HL-60 (cell line): ENCODE results near the gene EHD4.

ENCODE experiments used
- GABPA ChIP-seq: IDR thresholded peaks from 2 replicates; pipeline ENCODE4 v1.6.1; 2012; ENCODE audit warnings: low read depth
- POLR2AphosphoS5 ChIP-seq: IDR thresholded peaks from 2 replicates; pipeline ENCODE4 v1.6.1; 2012; ENCODE audit warnings: low read depth
- TF ChIP-seq, protein P1 (sequence below): IDR thresholded peaks from one replicate; pipeline ENCODE4 v1.5.1; 2011; ENCODE audit warnings: low read length, control low read depth, inconsistent platforms; ENCODE audit not compliant: insufficient read depth

- TF ChIP-seq, protein P1, sequence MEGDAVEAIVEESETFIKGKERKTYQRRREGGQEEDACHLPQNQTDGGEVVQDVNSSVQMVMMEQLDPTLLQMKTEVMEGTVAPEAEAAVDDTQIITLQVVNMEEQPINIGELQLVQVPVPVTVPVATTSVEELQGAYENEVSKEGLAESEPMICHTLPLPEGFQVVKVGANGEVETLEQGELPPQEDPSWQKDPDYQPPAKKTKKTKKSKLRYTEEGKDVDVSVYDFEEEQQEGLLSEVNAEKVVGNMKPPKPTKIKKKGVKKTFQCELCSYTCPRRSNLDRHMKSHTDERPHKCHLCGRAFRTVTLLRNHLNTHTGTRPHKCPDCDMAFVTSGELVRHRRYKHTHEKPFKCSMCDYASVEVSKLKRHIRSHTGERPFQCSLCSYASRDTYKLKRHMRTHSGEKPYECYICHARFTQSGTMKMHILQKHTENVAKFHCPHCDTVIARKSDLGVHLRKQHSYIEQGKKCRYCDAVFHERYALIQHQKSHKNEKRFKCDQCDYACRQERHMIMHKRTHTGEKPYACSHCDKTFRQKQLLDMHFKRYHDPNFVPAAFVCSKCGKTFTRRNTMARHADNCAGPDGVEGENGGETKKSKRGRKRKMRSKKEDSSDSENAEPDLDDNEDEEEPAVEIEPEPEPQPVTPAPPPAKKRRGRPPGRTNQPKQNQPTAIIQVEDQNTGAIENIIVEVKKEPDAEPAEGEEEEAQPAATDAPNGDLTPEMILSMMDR: no peak
- TF ChIP-seq GABPA: no peak
- no peak for TF ChIP-seq POLR2AphosphoS5
These were observed 93.0 kb downstream of the EHD4 start for GRCh38 chr15:41879321-41879845.
